ENCODE data around the gene UBLCP1. TPM values are rescaled to one million over a fixed set of nuclear protein-coding genes. Genes with fewer than 3 reads are reported as not detected.

UBLCP1 gene
- polyA plus RNA-seq, 2 of the 4 experiments (the other 2 are of a cell fraction) = 36.5 to 64.8 TPM

GRCh38 chr5:159331093-159331973 is 68.2 kb downstream of the UBLCP1 start (continued):
- TF ChIP-seq, protein P1, sequence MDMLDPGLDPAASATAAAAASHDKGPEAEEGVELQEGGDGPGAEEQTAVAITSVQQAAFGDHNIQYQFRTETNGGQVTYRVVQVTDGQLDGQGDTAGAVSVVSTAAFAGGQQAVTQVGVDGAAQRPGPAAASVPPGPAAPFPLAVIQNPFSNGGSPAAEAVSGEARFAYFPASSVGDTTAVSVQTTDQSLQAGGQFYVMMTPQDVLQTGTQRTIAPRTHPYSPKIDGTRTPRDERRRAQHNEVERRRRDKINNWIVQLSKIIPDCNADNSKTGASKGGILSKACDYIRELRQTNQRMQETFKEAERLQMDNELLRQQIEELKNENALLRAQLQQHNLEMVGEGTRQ (IDR thresholded peaks at IDR 0.05) = no peak
- TF ChIP-seq JUN (IDR thresholded peaks at IDR 0.05) (0 out of 5 replicates have a peak, but pooled peaks of 1 of the 2 experiments have one; percentile 49), HOXA7 (CRISPR knock-in tag; IDR thresholded peaks at IDR 0.05) (no peak), RAD21 (conservative IDR thresholded peaks at IDR 0.05 in 1 of 2, IDR thresholded peaks at IDR 0.05 in 1 of 2) (peak; percentile 63 to 82), CBX2 (IDR thresholded peaks at IDR 0.05; ENCODE audit: borderline replicate concordance, low read depth) (no peak), HOXB13 (CRISPR knock-in tag; IDR thresholded peaks at IDR 0.05; ENCODE audit: low read depth) (no peak), KDM5A (IDR thresholded peaks at IDR 0.05) (no peak), NR3C1 (IDR thresholded peaks at IDR 0.05) (no peak), PHF8 (IDR thresholded peaks at IDR 0.05; ENCODE audit: borderline replicate concordance, low read depth) (peak; percentile 92)
- TF ChIP-seq, protein P2, sequence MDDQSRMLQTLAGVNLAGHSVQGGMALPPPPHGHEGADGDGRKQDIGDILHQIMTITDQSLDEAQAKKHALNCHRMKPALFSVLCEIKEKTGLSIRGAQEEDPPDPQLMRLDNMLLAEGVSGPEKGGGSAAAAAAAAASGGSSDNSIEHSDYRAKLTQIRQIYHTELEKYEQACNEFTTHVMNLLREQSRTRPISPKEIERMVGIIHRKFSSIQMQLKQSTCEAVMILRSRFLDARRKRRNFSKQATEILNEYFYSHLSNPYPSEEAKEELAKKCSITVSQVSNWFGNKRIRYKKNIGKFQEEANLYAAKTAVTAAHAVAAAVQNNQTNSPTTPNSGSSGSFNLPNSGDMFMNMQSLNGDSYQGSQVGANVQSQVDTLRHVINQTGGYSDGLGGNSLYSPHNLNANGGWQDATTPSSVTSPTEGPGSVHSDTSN (IDR thresholded peaks at IDR 0.05) = no peak
- TF ChIP-seq, protein P3, sequence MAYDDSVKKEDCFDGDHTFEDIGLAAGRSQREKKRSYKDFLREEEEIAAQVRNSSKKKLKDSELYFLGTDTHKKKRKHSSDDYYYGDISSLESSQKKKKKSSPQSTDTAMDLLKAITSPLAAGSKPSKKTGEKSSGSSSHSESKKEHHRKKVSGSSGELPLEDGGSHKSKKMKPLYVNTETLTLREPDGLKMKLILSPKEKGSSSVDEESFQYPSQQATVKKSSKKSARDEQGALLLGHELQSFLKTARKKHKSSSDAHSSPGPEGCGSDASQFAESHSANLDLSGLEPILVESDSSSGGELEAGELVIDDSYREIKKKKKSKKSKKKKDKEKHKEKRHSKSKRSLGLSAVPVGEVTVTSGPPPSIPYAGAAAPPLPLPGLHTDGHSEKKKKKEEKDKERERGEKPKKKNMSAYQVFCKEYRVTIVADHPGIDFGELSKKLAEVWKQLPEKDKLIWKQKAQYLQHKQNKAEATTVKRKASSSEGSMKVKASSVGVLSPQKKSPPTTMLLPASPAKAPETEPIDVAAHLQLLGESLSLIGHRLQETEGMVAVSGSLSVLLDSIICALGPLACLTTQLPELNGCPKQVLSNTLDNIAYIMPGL (CRISPR knock-in tag; IDR thresholded peaks at IDR 0.05; ENCODE audit: borderline replicate concordance) = peak; percentile 76; the same call in 1 of the 2 replicates
- TF ChIP-seq, protein P4, sequence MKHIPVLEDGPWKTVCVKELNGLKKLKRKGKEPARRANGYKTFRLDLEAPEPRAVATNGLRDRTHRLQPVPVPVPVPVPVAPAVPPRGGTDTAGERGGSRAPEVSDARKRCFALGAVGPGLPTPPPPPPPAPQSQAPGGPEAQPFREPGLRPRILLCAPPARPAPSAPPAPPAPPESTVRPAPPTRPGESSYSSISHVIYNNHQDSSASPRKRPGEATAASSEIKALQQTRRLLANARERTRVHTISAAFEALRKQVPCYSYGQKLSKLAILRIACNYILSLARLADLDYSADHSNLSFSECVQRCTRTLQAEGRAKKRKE (CRISPR knock-in tag; IDR thresholded peaks at IDR 0.05; ENCODE audit: low read depth) = no peak

DNA sequence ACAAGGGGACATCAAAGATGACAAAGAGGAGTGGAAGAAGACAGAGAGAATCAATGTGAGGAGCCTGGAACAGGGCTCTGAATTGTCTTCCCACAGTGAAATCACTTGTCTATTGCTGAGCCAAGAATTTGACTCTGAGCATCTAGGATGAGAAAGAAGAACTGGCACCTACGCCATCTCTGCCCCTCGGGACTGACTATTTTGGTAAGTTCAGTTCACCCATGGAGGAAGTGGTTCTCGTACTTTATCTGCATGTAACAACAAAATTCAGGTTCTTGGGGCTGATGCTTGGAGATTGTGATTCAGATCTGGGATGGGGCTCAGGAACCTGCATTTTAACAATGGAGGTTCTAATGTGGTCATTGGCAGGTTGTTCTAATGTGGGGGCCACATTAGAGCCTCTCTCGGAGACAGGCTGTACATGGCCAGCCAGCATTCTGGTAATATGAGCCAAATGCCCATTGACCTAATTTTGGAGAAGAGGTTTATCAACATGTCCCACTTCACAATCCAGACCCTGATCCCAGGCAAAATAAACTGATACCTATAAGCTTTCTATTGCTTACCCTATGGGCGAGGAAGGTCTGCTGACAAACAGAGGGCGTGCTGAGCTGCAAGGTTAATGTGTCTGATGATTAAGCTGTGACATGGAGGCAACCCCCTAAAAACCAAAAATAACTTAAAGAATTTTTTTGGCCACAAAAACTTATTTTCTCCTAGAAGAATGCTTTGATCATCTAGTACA is 69.9 kb downstream of the UBLCP1 start:
- Histone ChIP-seq H3K4me2 (no peak overlapping the region), H3K4me1 (peaks cover 29% of the 10 kb centered on the region), H3K4me3 (no peak overlapping the region), H3K9me3 (no peaks in the 10 kb centered on the region), H3K27ac (no peak overlapping the region)
- ATAC-seq = no peak
- ChIA-PET POLR2A (no interaction called here), CTCF (interaction anchor here (0.6 to 2.8 kb wide), 10 partner anchors 12 to 655 kb away, joined by 3 to 18 read pairs (median 5); partner anchors contain the start of gene ADRA1B)
- FAIRE-seq = no peak
- 91% methylated on average over 6 of the region's 6 CpGs for WGBS (ENCODE audit: missing lambda C conversion rate)
- no peak for TF ChIP-seq ELK1 (IDR thresholded peaks at IDR 0.05; ENCODE audit: low read depth, low read length)
- no peak for TF ChIP-seq HOXB13 (CRISPR knock-in tag; IDR thresholded peaks at IDR 0.05; ENCODE audit: low read depth)
- TF ChIP-seq, protein P5, sequence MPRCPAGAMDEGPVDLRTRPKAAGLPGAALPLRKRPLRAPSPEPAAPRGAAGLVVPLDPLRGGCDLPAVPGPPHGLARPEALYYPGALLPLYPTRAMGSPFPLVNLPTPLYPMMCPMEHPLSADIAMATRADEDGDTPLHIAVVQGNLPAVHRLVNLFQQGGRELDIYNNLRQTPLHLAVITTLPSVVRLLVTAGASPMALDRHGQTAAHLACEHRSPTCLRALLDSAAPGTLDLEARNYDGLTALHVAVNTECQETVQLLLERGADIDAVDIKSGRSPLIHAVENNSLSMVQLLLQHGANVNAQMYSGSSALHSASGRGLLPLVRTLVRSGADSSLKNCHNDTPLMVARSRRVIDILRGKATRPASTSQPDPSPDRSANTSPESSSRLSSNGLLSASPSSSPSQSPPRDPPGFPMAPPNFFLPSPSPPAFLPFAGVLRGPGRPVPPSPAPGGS (IDR thresholded peaks at IDR 0.05) = no peak
- TF ChIP-seq SMC3 (IDR thresholded peaks at IDR 0.05) = no peak
- TF ChIP-seq EHF (CRISPR knock-in tag; IDR thresholded peaks at IDR 0.05) = no peak
- TF ChIP-seq, protein P4 (CRISPR knock-in tag; IDR thresholded peaks at IDR 0.05; ENCODE audit: low read depth) = no peak
- TF ChIP-seq TFCP2L1 (CRISPR knock-in tag; IDR thresholded peaks at IDR 0.05) = no peak
- TF ChIP-seq MAZ (IDR thresholded peaks at IDR 0.05; ENCODE audit: borderline replicate concordance, low read depth, low read length) = no peak
- TF ChIP-seq CHD4 (IDR thresholded peaks at IDR 0.05; ENCODE audit: borderline replicate concordance) = no peak
- no peak for TF ChIP-seq JUN (IDR thresholded peaks at IDR 0.05)
- TF ChIP-seq, protein P2 (IDR thresholded peaks at IDR 0.05) = no peak
- no peak for DNase-seq (ENCODE audit: low read depth in 1 of 2, low spot score in 1 of 2)
